Hepatocyte (in vitro differentiated cells): ENCODE measurements around the gene CDS2. TPM values are rescaled to one million over a fixed set of nuclear protein-coding genes. Genes with fewer than 3 reads are reported as not detected.

Source experiments
- DNase-seq: peaks from one replicate; pipeline ENCODE4 v3.0.0-alpha.2; 2016; ENCODE audit warnings: low spot score
- H2AFZ ChIP-seq: fragments of 200-600 bp; sonication (generic); 2 replicates; pipeline ENCODE4 v1.6.0; 2016; ENCODE audit warnings: antibody characterized with exemption, mild to moderate bottlenecking
- H3K27ac ChIP-seq: fragments of 200-600 bp; sonication (generic); 2 replicates; pipeline ENCODE4 v1.5.1; 2016; ENCODE audit warnings: mild to moderate bottlenecking
- H3K27me3 ChIP-seq: fragments of 200-600 bp; sonication (generic); 2 replicates; pipeline ENCODE4 v1.6.1; 2016
- H3K36me3 ChIP-seq: fragments of 200-600 bp; sonication (generic); replicated peaks from 2 replicates; pipeline ENCODE4 v1.5.1; 2016; ENCODE audit warnings: low read depth; ENCODE audit not compliant: insufficient read depth
- H3K4me1 ChIP-seq: fragments of 200-600 bp; sonication (generic); 2 replicates; pipeline ENCODE4 v1.5.1; 2016; ENCODE audit warnings: mild to moderate bottlenecking, moderate library complexity; ENCODE audit not compliant: insufficient read depth
- H3K4me2 ChIP-seq: fragments of 200-600 bp; sonication (generic); 2 replicates; pipeline ENCODE4 v1.6.0; 2016
- H3K4me3 ChIP-seq: fragments of 200-600 bp; sonication (generic); 2 replicates; pipeline ENCODE4 v1.5.1; 2016; ENCODE audit warnings: mild to moderate bottlenecking
- H3K79me2 ChIP-seq: fragments of 200-600 bp; sonication (generic); 2 replicates; pipeline ENCODE4 v1.6.0; 2017; ENCODE audit warnings: mild to moderate bottlenecking
- H3K9me2 ChIP-seq: fragments of 200-600 bp; sonication (generic); replicated peaks from 2 replicates; pipeline ENCODE4 v1.6.0; 2017; ENCODE audit warnings: mild to moderate bottlenecking; ENCODE audit not compliant: insufficient read depth
- H3K9me3 ChIP-seq: fragments of 200-600 bp; sonication (generic); 2 replicates; pipeline ENCODE4 v1.5.1; 2016; ENCODE audit warnings: low read depth, mild to moderate bottlenecking
- H4K20me1 ChIP-seq: fragments of 200-600 bp; sonication (generic); 2 replicates; pipeline ENCODE4 v1.6.0; 2016; ENCODE audit warnings: mild to moderate bottlenecking; ENCODE audit not compliant: insufficient read depth, poor library complexity, severe bottlenecking
- EZH2 ChIP-seq: fragments of 200-600 bp; sonication (generic); IDR thresholded peaks from 2 replicates; pipeline ENCODE4 v1.6.1; 2016; ENCODE audit warnings: antibody characterized with exemption, mild to moderate bottlenecking, borderline replicate concordance
- EZH2phosphoT487 ChIP-seq: fragments of 200-600 bp; sonication (generic); IDR thresholded peaks from one replicate; pipeline ENCODE4 v1.6.1; 2018; ENCODE audit warnings: antibody characterized with exemption, mild to moderate bottlenecking, low read depth, moderate library complexity; ENCODE audit not compliant: unreplicated experiment, severe bottlenecking
- WGBS: methylation state at CpG from one replicate; pipeline ENCODE4 v1.1.6; 2016; ENCODE audit warnings: low lambda C conversion rate; ENCODE audit errors: missing lambda C conversion rate; 5-methylcytosine and 5-hydroxymethylcytosine counted together
- polyA plus RNA-seq: library from polyadenylated mRNA; unstranded; fragments of >200 nt; fragmentation: Nextera tagmentation; extraction: Ambion mirVana; gene quantifications from 2 replicates; pipeline ENCODE4 v1.2.1, GENCODE V29; 2016
- total RNA-seq: library from RNA; depleted of rRNA; stranded (reverse); fragments of >200 nt; gene quantifications from 2 replicates; pipeline ENCODE4 v1.2.3, GENCODE V29; 2014
- TF ChIP-seq, protein P1 (sequence below): fragments of 200-600 bp; sonication (generic); IDR thresholded peaks from 2 replicates; pipeline ENCODE4 v1.5.1; 2016; ENCODE audit warnings: antibody characterized with exemption, mild to moderate bottlenecking; ENCODE audit not compliant: poor library complexity

CDS2 gene
- total and polyA plus RNA-seq, 2 experiments from 2014 or later, result 27.0 to 48.9 TPM

DNA sequence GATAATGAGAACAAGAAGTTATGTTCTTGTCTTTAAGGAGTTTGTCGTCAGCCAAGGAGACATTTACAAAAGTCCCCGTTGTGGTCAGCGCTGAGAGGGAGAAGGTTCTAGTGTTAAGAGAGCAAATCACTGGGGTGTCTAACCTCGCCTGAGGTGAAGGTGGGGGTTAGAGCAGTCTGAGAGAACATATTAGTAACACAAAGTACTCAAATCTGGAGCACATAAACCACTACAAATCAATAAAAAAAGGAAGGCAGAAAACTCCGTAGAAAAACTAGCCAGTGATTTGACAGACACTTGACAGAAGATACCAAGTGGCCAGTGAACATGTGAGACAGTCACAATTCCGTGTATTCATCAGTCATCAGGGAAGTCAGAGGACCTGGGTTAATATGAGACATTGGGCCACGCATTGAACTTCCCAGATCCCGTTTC lies 45.4 kb downstream of the CDS2 start:
- TF ChIP-seq EZH2 (no peak), EZH2phosphoT487 (no peak)
- TF ChIP-seq, protein P1, sequence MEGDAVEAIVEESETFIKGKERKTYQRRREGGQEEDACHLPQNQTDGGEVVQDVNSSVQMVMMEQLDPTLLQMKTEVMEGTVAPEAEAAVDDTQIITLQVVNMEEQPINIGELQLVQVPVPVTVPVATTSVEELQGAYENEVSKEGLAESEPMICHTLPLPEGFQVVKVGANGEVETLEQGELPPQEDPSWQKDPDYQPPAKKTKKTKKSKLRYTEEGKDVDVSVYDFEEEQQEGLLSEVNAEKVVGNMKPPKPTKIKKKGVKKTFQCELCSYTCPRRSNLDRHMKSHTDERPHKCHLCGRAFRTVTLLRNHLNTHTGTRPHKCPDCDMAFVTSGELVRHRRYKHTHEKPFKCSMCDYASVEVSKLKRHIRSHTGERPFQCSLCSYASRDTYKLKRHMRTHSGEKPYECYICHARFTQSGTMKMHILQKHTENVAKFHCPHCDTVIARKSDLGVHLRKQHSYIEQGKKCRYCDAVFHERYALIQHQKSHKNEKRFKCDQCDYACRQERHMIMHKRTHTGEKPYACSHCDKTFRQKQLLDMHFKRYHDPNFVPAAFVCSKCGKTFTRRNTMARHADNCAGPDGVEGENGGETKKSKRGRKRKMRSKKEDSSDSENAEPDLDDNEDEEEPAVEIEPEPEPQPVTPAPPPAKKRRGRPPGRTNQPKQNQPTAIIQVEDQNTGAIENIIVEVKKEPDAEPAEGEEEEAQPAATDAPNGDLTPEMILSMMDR, result no peak
- H3K4me1 ChIP-seq, result peaks cover 4% of the 10 kb centered on the region
- H4K20me1 ChIP-seq, result peaks cover 15% of the 10 kb centered on the region

GRCh38 chr20:5172903-5173463 lies 46.2 kb downstream of the CDS2 start:
- Histone ChIP-seq H3K9me3 (no peaks in the 10 kb centered on the region), H3K4me1 (peaks cover 4% of the 10 kb centered on the region), H3K9me2 (no peaks in the 10 kb centered on the region), H3K27ac (no peak overlapping the region), H2AFZ (no peak overlapping the region), H3K4me2 (no peak overlapping the region), H3K79me2 (peaks cover 49% of the 10 kb centered on the region), H3K27me3 (no peaks in the 10 kb centered on the region), H4K20me1 (peaks cover 14% of the 10 kb centered on the region), H3K4me3 (no peak overlapping the region), H3K36me3 (no peaks in the 10 kb centered on the region)
- DNase-seq, result no peak
- TF ChIP-seq EZH2phosphoT487 (no peak), EZH2 (no peak)
- TF ChIP-seq, protein P1, result no peak
- 94% methylated on average over 8 of the region's 8 CpGs for WGBS

More for the DNA sequence above, 45.4 kb downstream of the CDS2 start:
- no peak overlapping the region for H3K4me2 ChIP-seq
- H3K27ac ChIP-seq, result no peak overlapping the region
- no peaks in the 10 kb centered on the region for H3K9me2 ChIP-seq
- WGBS, result 85% methylated on average over 8 of the region's 8 CpGs
- no peak for DNase-seq
- no peak overlapping the region for H3K4me3 ChIP-seq
- H3K79me2 ChIP-seq, result peaks cover 57% of the 10 kb centered on the region
- no peaks in the 10 kb centered on the region for H3K36me3 ChIP-seq
- H3K27me3 ChIP-seq, result no peaks in the 10 kb centered on the region
- H2AFZ ChIP-seq, result no peak overlapping the region
- H3K9me3 ChIP-seq, result no peaks in the 10 kb centered on the region

DNA sequence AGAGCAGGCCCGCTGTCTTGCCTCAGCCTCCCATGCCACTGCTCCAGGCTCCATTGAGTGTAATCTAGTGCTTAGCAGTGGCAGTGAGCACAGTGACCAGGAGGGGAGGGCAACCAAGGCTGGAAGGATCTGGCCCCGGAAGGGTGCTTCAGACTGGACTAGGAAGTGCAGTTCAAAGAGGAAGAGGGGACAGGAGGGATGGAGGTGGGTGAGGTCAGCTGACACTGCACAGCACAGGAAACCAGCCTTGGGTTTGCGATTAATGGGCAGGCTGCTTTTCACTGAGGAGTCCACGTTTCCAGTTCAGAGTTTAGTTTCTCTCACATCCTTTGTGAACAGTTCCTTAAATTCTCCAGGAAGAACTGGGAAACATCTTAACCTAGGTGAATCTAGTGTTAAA lies 46.9 kb downstream of the CDS2 start:
- no peak overlapping the region for H3K4me2 ChIP-seq

More for the DNA sequence above, 46.9 kb downstream of the CDS2 start:
- Histone ChIP-seq H3K79me2 (peaks cover 45% of the 10 kb centered on the region), H3K27me3 (no peaks in the 10 kb centered on the region), H3K4me1 (peaks cover 1% of the 10 kb centered on the region), H3K9me2 (no peaks in the 10 kb centered on the region), H3K9me3 (no peaks in the 10 kb centered on the region), H3K36me3 (no peaks in the 10 kb centered on the region), H4K20me1 (peaks cover 14% of the 10 kb centered on the region), H2AFZ (no peak overlapping the region), H3K4me3 (no peak overlapping the region), H3K27ac (no peak overlapping the region)
- no peak for TF ChIP-seq EZH2
- TF ChIP-seq, protein P1, result no peak
- TF ChIP-seq EZH2phosphoT487, result no peak
- WGBS, result 89% methylated on average over 4 of the region's 4 CpGs
- no peak for DNase-seq
